H1 (cell line): Measurements from ENCODE around the gene HAVCR2. TPM values are rescaled to one million over a fixed set of nuclear protein-coding genes. Genes with fewer than 3 reads are reported as not detected.

Source experiments
- CTCF ChIA-PET: fragments of 300-600 bp; sonication (Branson Sonifier 250); formaldehyde crosslinking; loops from one replicate; lab custom pipeline; 2021; ENCODE audit not compliant: partially characterized antibody; lab: Charles Lee
- POLR2A ChIA-PET: fragments of 300-600 bp; sonication (Branson Sonifier 250); formaldehyde crosslinking; loops from one replicate; lab custom pipeline; 2021; ENCODE audit warnings: inconsistent platforms; ENCODE audit not compliant: partially characterized antibody; lab: Charles Lee
- DNase-seq, 2 experiments: peaks; one replicate each; pipeline versions ENCODE4 v3.0.0 to v3.0.0-alpha.2; 2010 to 2022; ENCODE audit warnings: low spot score in 2 of 2, low read depth in 1 of 2, mixed read lengths in 1 of 2
- FAIRE-seq: peaks from 2 replicates; lab custom pipeline; 2011; peaks lifted over from hg19 to GRCh38; lab: Jason Lieb, UNC
- H2AFZ ChIP-seq: 2 replicates; pipeline ENCODE4 v1.8.1; 2012; ENCODE audit warnings: low read length, inconsistent platforms
- H2AK5ac ChIP-seq: 2 replicates; pipeline ENCODE4 v1.6.1; 2013; ENCODE audit warnings: low read depth, low read length
- H2BK120ac ChIP-seq: replicated peaks from 2 replicates; pipeline ENCODE3; 2013; ENCODE audit warnings: low read depth, low read length, inconsistent platforms
- H2BK12ac ChIP-seq: 2 replicates; pipeline ENCODE4 v1.6.1; 2013; ENCODE audit warnings: low read depth, low read length
- H2BK15ac ChIP-seq: 2 replicates; pipeline ENCODE4 v1.6.1; 2013; ENCODE audit warnings: low read length
- H2BK20ac ChIP-seq: 2 replicates; pipeline ENCODE4 v1.6.1; 2013; ENCODE audit warnings: low read length
- H2BK5ac ChIP-seq: 2 replicates; pipeline ENCODE4 v1.6.1; 2013; ENCODE audit warnings: low read depth, low read length
- H3K14ac ChIP-seq: 2 replicates; pipeline ENCODE4 v1.6.1; 2013; ENCODE audit warnings: inconsistent platforms; ENCODE audit not compliant: insufficient read length
- H3K18ac ChIP-seq: 2 replicates; pipeline ENCODE4 v1.6.1; 2013; ENCODE audit warnings: low read length; ENCODE audit errors: extremely low read depth
- H3K23ac ChIP-seq: 2 replicates; pipeline ENCODE4 v1.6.1; 2013; ENCODE audit warnings: inconsistent platforms; ENCODE audit not compliant: insufficient read length
- H3K23me2 ChIP-seq: 2 replicates; pipeline ENCODE4 v1.6.1; 2013; ENCODE audit warnings: low read depth, low read length
- H3K27ac ChIP-seq: 2 replicates; pipeline ENCODE4 v1.6.1; 2011; ENCODE audit warnings: low read depth, low read length, inconsistent platforms
- H3K27me3 ChIP-seq, 4 experiments: replicated peaks in 1 of 4; 1 replicate in 1 of 4; 2 replicates in 3 of 4; pipeline versions ENCODE4 v1.6.1 to v1.8.1; 2011 to 2013; ENCODE audit warnings: low read length in 3 of 4, mild to moderate bottlenecking in 3 of 4, inconsistent platforms in 2 of 4, mixed read lengths in 2 of 4, moderate library complexity in 1 of 4; ENCODE audit not compliant: control insufficient read depth in 3 of 4, insufficient read depth in 3 of 4; ENCODE audit errors: extremely low read depth in 1 of 4
- H3K36me3 ChIP-seq, 4 experiments: 2 replicates each; pipeline versions ENCODE4 v1.6.1 to v1.8.1; 2011 to 2013; ENCODE audit warnings: mild to moderate bottlenecking in 4 of 4, low read length in 3 of 4, moderate library complexity in 2 of 4, control low read depth in 1 of 4, inconsistent platforms in 1 of 4; ENCODE audit not compliant: insufficient read depth in 4 of 4, control insufficient read depth in 2 of 4
- H3K4ac ChIP-seq: replicated peaks from 2 replicates; pipeline ENCODE3; 2013; ENCODE audit warnings: low read length, low read depth, mixed read lengths, inconsistent platforms; ENCODE audit not compliant: insufficient read length
- H3K4me1 ChIP-seq, 4 experiments: replicated peaks in 1 of 4; 1 replicate in 1 of 4; 2 replicates in 3 of 4; pipeline versions ENCODE4 v1.6.1 to v1.8.1; 2011 to 2013; ENCODE audit warnings: low read length in 3 of 4, inconsistent platforms in 2 of 4, mixed read lengths in 1 of 4; ENCODE audit not compliant: insufficient read depth in 4 of 4, control insufficient read depth in 3 of 4
- H3K4me2 ChIP-seq, 2 experiments: 2 replicates each; pipeline versions ENCODE4 v1.6.1 to v1.8.1; 2011 to 2013; ENCODE audit warnings: low read depth in 2 of 2, low read length in 2 of 2, control low read depth in 1 of 2, inconsistent platforms in 1 of 2, mild to moderate bottlenecking in 1 of 2; ENCODE audit not compliant: insufficient read depth in 1 of 2
- H3K4me3 ChIP-seq, 4 experiments: fragments of 200-600, 300-600 bp in 1 of 4; sonication (generic), shearing (Covaris generic), sonication (Bioruptor Twin) in 1 of 4; 2 replicates each; pipeline versions ENCODE4 v1.5.1 to v1.8.1; 2011 to 2016; ENCODE audit warnings: low read length in 4 of 4, low read depth in 3 of 4, control low read depth in 2 of 4, inconsistent platforms in 2 of 4, mild to moderate bottlenecking in 2 of 4, mixed read lengths in 1 of 4, moderate library complexity in 1 of 4; ENCODE audit not compliant: insufficient read depth in 2 of 4; ENCODE audit errors: extremely low read depth in 1 of 4
- H3K56ac ChIP-seq: replicated peaks from 2 replicates; pipeline ENCODE3; 2013; ENCODE audit warnings: low read depth, mild to moderate bottlenecking, mixed read lengths, low read length, inconsistent platforms; ENCODE audit not compliant: insufficient read length
- H3K79me1 ChIP-seq: 2 replicates; pipeline ENCODE4 v1.6.1; 2013; ENCODE audit warnings: low read depth, low read length, control low read depth
- H3K79me2 ChIP-seq, 2 experiments: 2 replicates each; pipeline versions ENCODE4 v1.6.1 to v1.8.1; 2012 to 2013; ENCODE audit warnings: low read length in 2 of 2, mild to moderate bottlenecking in 2 of 2, inconsistent platforms in 1 of 2; ENCODE audit not compliant: insufficient read depth in 2 of 2, control insufficient read depth in 1 of 2
- H3K9ac ChIP-seq, 4 experiments: replicated peaks in 1 of 4; 1 replicate in 1 of 4; 2 replicates in 3 of 4; pipeline versions ENCODE4 v1.6.1 to v1.8.1; 2011 to 2013; ENCODE audit warnings: low read depth in 3 of 4, low read length in 3 of 4, control low read depth in 2 of 4, mild to moderate bottlenecking in 2 of 4, moderate library complexity in 2 of 4, inconsistent platforms in 1 of 4; ENCODE audit errors: extremely low read depth in 1 of 4
- H3K9me3 ChIP-seq, 2 experiments: 2 replicates each; pipeline versions ENCODE4 v1.6.1 to v1.8.1; 2012 to 2013; ENCODE audit warnings: mild to moderate bottlenecking in 2 of 2, moderate library complexity in 2 of 2, control low read depth in 1 of 2, inconsistent platforms in 1 of 2, low read depth in 1 of 2, low read length in 1 of 2, mixed read lengths in 1 of 2; ENCODE audit not compliant: insufficient read depth in 2 of 2
- H4K20me1 ChIP-seq, 2 experiments: replicated peaks in 1 of 2; 2 replicates each; pipeline versions ENCODE3 to v1.8.1; 2011 to 2013; ENCODE audit warnings: inconsistent platforms in 2 of 2, low read length in 2 of 2, mild to moderate bottlenecking in 1 of 2; ENCODE audit not compliant: insufficient read depth in 2 of 2, control insufficient read depth in 1 of 2
- H4K5ac ChIP-seq: 2 replicates; pipeline ENCODE4 v1.6.1; 2013; ENCODE audit warnings: low read length, low read depth, mixed read lengths, inconsistent platforms; ENCODE audit not compliant: insufficient read length
- H4K8ac ChIP-seq: 2 replicates; pipeline ENCODE4 v1.8.0; 2013; ENCODE audit warnings: mild to moderate bottlenecking, moderate library complexity, low read length, inconsistent platforms; ENCODE audit not compliant: insufficient read depth; ENCODE audit errors: extremely low read depth
- H4K91ac ChIP-seq: replicated peaks from 2 replicates; pipeline ENCODE3; 2013; ENCODE audit warnings: low read length, mixed read lengths, inconsistent platforms; ENCODE audit not compliant: insufficient read length
- MAX ChIP-seq: IDR thresholded peaks from 2 replicates; pipeline ENCODE4 v1.6.1; 2012; ENCODE audit warnings: inconsistent platforms
- POU5F1 ChIP-seq: IDR thresholded peaks from 2 replicates; pipeline ENCODE4 v1.6.1; 2011; ENCODE audit warnings: low read depth, mild to moderate bottlenecking, low read length, moderate library complexity
- SIN3A ChIP-seq, 2 experiments: IDR thresholded peaks in 1 of 2; conservative IDR thresholded peaks in 1 of 2; 2 replicates each; pipeline ENCODE4 v1.6.1; 2011 to 2012; ENCODE audit warnings: low read length in 2 of 2, improper control_type of control experiment in 1 of 2, low read depth in 1 of 2, mild to moderate bottlenecking in 1 of 2
- WGBS, 2 experiments: shearing (Covaris generic) in 1 of 2; methylation state at CpG; one replicate each; pipeline versions ENCODE4 v1.1.6 to v1.1.7; 2013 to 2015; ENCODE audit warnings: low lambda C conversion rate in 2 of 2, mixed read lengths in 2 of 2, inconsistent platforms in 1 of 2, low coverage in 1 of 2, missing lambda C conversion rate in 1 of 2; ENCODE audit not compliant: insufficient replicate concordance in 2 of 2, insufficient coverage in 1 of 2, insufficient read length in 1 of 2; ENCODE audit errors: extremely low coverage in 1 of 2, missing lambda C conversion rate in 1 of 2; 5-methylcytosine and 5-hydroxymethylcytosine counted together
- polyA plus RNA-seq, 7 experiments: library from polyadenylated mRNA; depleted of rRNA in 3 of 7; stranded (reverse) in 5 of 7; unstranded in 2 of 7; fragments of >200 nt in 5 of 7; fragments of 200-250 nt in 2 of 7; gene quantifications; 1 replicate in 5 of 7; 2 replicates in 1 of 7; 4 replicates in 1 of 7; pipeline versions ENCODE4 v1.2.1 to v1.2.3, GENCODE V29; 2011 to 2013; ENCODE audit warnings: missing spikeins in 2 of 7, mixed read lengths in 2 of 7
- total RNA-seq: library from RNA; stranded (reverse); fragmentation: NEBNext Ultra II Directional; extraction: Animal tissue kit (Norgen Biotek cat#: 25700); gene quantifications from 2 replicates; pipeline ENCODE4 v1.2.1, GENCODE V29; 2021

The HAVCR2 gene
- total and polyA plus RNA-seq, 2 of the 8 experiments (the other 6 are each of a cell fraction or from before 2014, with no cell fraction given) = 0.03 TPM; not detected in 1

- Histone ChIP-seq H3K4ac (no peak overlapping the region), H4K91ac (no peak overlapping the region), H3K79me2 (no peaks in the 10 kb centered on the region), H2BK20ac (no peak overlapping the region), H3K4me1 (peaks cover 0 to 8% (median 1%) of the 10 kb centered on the region in 4 experiments; a peak in 3 of 7 replicates), H3K9me3 (no peaks in the 10 kb centered on the region), H2BK5ac (no peak overlapping the region), H2AFZ (peak overlapping the region; percentile 97), H3K23ac (no peak overlapping the region), H2AK5ac (no peak overlapping the region), H4K5ac (no peak overlapping the region), H2BK12ac (no peak overlapping the region), H2BK120ac (no peak overlapping the region), H3K27ac (no peak overlapping the region), H3K9ac (no peak overlapping the region), H3K36me3 (no peaks in the 10 kb centered on the region), H3K14ac (no peak overlapping the region), H3K56ac (no peak overlapping the region), H3K79me1 (no peaks in the 10 kb centered on the region), H3K18ac (no peak overlapping the region), H3K4me3 (no peak overlapping the region), H3K27me3 (no peaks in the 10 kb centered on the region), H2BK15ac (no peak overlapping the region), H3K4me2 (no peak overlapping the region), H4K20me1 (no peaks in the 10 kb centered on the region), H4K8ac (no peak overlapping the region), H3K23me2 (no peaks in the 10 kb centered on the region)
- FAIRE-seq = peak; percentile 24
- no peak for DNase-seq
- ChIA-PET CTCF (interaction anchor here (0.6 to 2.4 kb wide), 3 partner anchors 23 to 84 kb away, joined by 3 to 10 read pairs (median 4); no protein-coding TSS in a partner anchor), POLR2A (no interaction called here)
- WGBS, 2 experiments = 89 to 100% methylated on average over 1 to 5 of the region's 5 CpGs
- TF ChIP-seq SIN3A (conservative IDR thresholded peaks at IDR 0.05 in 1 of 2, IDR thresholded peaks at IDR 0.05 in 1 of 2; ENCODE audit: low read depth in 1 of 2, low read length in 2 of 2) (no peak), MAX (no peak), POU5F1 (no peak)
Measured at GRCh38 chr5:157050050-157050449, 58.8 kb downstream of the HAVCR2 start.
